H1 (cell line): ENCODE results near the gene ZNG1B. TPM values are rescaled to one million over a fixed set of nuclear protein-coding genes. Genes with fewer than 3 reads are reported as not detected.
"Not testable (repeated sequence)": the region's sequence is repeated elsewhere in the genome, so short reads cannot be mapped to it uniquely, and the experiment has no call there.

Experiments
- CTCF ChIA-PET: fragments of 300-600 bp; sonication (Branson Sonifier 250); formaldehyde crosslinking; loops from one replicate; lab custom pipeline; 2021; ENCODE audit not compliant: partially characterized antibody; lab: Charles Lee
- POLR2A ChIA-PET: fragments of 300-600 bp; sonication (Branson Sonifier 250); formaldehyde crosslinking; loops from one replicate; lab custom pipeline; 2021; ENCODE audit warnings: inconsistent platforms; ENCODE audit not compliant: partially characterized antibody; lab: Charles Lee
- DNase-seq, 2 experiments: peaks; one replicate each; pipeline versions ENCODE4 v3.0.0 to v3.0.0-alpha.2; 2010 to 2022; ENCODE audit warnings: low spot score in 2 of 2, low read depth in 1 of 2, mixed read lengths in 1 of 2
- FAIRE-seq: peaks from 2 replicates; lab custom pipeline; 2011; peaks lifted over from hg19 to GRCh38; lab: Jason Lieb, UNC
- H2AFZ ChIP-seq: 2 replicates; pipeline ENCODE4 v1.8.1; 2012; ENCODE audit warnings: low read length, inconsistent platforms
- H2AK5ac ChIP-seq: 2 replicates; pipeline ENCODE4 v1.6.1; 2013; ENCODE audit warnings: low read depth, low read length
- H2BK120ac ChIP-seq: replicated peaks from 2 replicates; pipeline ENCODE3; 2013; ENCODE audit warnings: low read depth, low read length, inconsistent platforms
- H2BK12ac ChIP-seq: 2 replicates; pipeline ENCODE4 v1.6.1; 2013; ENCODE audit warnings: low read depth, low read length
- H2BK15ac ChIP-seq: 2 replicates; pipeline ENCODE4 v1.6.1; 2013; ENCODE audit warnings: low read length
- H2BK20ac ChIP-seq: 2 replicates; pipeline ENCODE4 v1.6.1; 2013; ENCODE audit warnings: low read length
- H2BK5ac ChIP-seq: 2 replicates; pipeline ENCODE4 v1.6.1; 2013; ENCODE audit warnings: low read depth, low read length
- H3K14ac ChIP-seq: 2 replicates; pipeline ENCODE4 v1.6.1; 2013; ENCODE audit warnings: inconsistent platforms; ENCODE audit not compliant: insufficient read length
- H3K18ac ChIP-seq: 2 replicates; pipeline ENCODE4 v1.6.1; 2013; ENCODE audit warnings: low read length; ENCODE audit errors: extremely low read depth
- H3K23ac ChIP-seq: 2 replicates; pipeline ENCODE4 v1.6.1; 2013; ENCODE audit warnings: inconsistent platforms; ENCODE audit not compliant: insufficient read length
- H3K23me2 ChIP-seq: 2 replicates; pipeline ENCODE4 v1.6.1; 2013; ENCODE audit warnings: low read depth, low read length
- H3K27ac ChIP-seq: 2 replicates; pipeline ENCODE4 v1.6.1; 2011; ENCODE audit warnings: low read depth, low read length, inconsistent platforms
- H3K27me3 ChIP-seq, 4 experiments: replicated peaks in 1 of 4; 1 replicate in 1 of 4; 2 replicates in 3 of 4; pipeline versions ENCODE4 v1.6.1 to v1.8.1; 2011 to 2013; ENCODE audit warnings: low read length in 3 of 4, mild to moderate bottlenecking in 3 of 4, inconsistent platforms in 2 of 4, mixed read lengths in 2 of 4, moderate library complexity in 1 of 4; ENCODE audit not compliant: control insufficient read depth in 3 of 4, insufficient read depth in 3 of 4; ENCODE audit errors: extremely low read depth in 1 of 4
- H3K36me3 ChIP-seq, 4 experiments: 2 replicates each; pipeline versions ENCODE4 v1.6.1 to v1.8.1; 2011 to 2013; ENCODE audit warnings: mild to moderate bottlenecking in 4 of 4, low read length in 3 of 4, moderate library complexity in 2 of 4, control low read depth in 1 of 4, inconsistent platforms in 1 of 4; ENCODE audit not compliant: insufficient read depth in 4 of 4, control insufficient read depth in 2 of 4
- H3K4ac ChIP-seq: replicated peaks from 2 replicates; pipeline ENCODE3; 2013; ENCODE audit warnings: low read length, low read depth, mixed read lengths, inconsistent platforms; ENCODE audit not compliant: insufficient read length
- H3K4me1 ChIP-seq, 4 experiments: replicated peaks in 1 of 4; 1 replicate in 1 of 4; 2 replicates in 3 of 4; pipeline versions ENCODE4 v1.6.1 to v1.8.1; 2011 to 2013; ENCODE audit warnings: low read length in 3 of 4, inconsistent platforms in 2 of 4, mixed read lengths in 1 of 4; ENCODE audit not compliant: insufficient read depth in 4 of 4, control insufficient read depth in 3 of 4
- H3K4me2 ChIP-seq, 2 experiments: 2 replicates each; pipeline versions ENCODE4 v1.6.1 to v1.8.1; 2011 to 2013; ENCODE audit warnings: low read depth in 2 of 2, low read length in 2 of 2, control low read depth in 1 of 2, inconsistent platforms in 1 of 2, mild to moderate bottlenecking in 1 of 2; ENCODE audit not compliant: insufficient read depth in 1 of 2
- H3K4me3 ChIP-seq, 4 experiments: fragments of 200-600, 300-600 bp in 1 of 4; sonication (generic), shearing (Covaris generic), sonication (Bioruptor Twin) in 1 of 4; 2 replicates each; pipeline versions ENCODE4 v1.5.1 to v1.8.1; 2011 to 2016; ENCODE audit warnings: low read length in 4 of 4, low read depth in 3 of 4, control low read depth in 2 of 4, inconsistent platforms in 2 of 4, mild to moderate bottlenecking in 2 of 4, mixed read lengths in 1 of 4, moderate library complexity in 1 of 4; ENCODE audit not compliant: insufficient read depth in 2 of 4; ENCODE audit errors: extremely low read depth in 1 of 4
- H3K56ac ChIP-seq: replicated peaks from 2 replicates; pipeline ENCODE3; 2013; ENCODE audit warnings: low read depth, mild to moderate bottlenecking, mixed read lengths, low read length, inconsistent platforms; ENCODE audit not compliant: insufficient read length
- H3K79me1 ChIP-seq: 2 replicates; pipeline ENCODE4 v1.6.1; 2013; ENCODE audit warnings: low read depth, low read length, control low read depth
- H3K79me2 ChIP-seq, 2 experiments: 2 replicates each; pipeline versions ENCODE4 v1.6.1 to v1.8.1; 2012 to 2013; ENCODE audit warnings: low read length in 2 of 2, mild to moderate bottlenecking in 2 of 2, inconsistent platforms in 1 of 2; ENCODE audit not compliant: insufficient read depth in 2 of 2, control insufficient read depth in 1 of 2
- H3K9ac ChIP-seq, 4 experiments: replicated peaks in 1 of 4; 1 replicate in 1 of 4; 2 replicates in 3 of 4; pipeline versions ENCODE4 v1.6.1 to v1.8.1; 2011 to 2013; ENCODE audit warnings: low read depth in 3 of 4, low read length in 3 of 4, control low read depth in 2 of 4, mild to moderate bottlenecking in 2 of 4, moderate library complexity in 2 of 4, inconsistent platforms in 1 of 4; ENCODE audit errors: extremely low read depth in 1 of 4
- H3K9me3 ChIP-seq, 2 experiments: 2 replicates each; pipeline versions ENCODE4 v1.6.1 to v1.8.1; 2012 to 2013; ENCODE audit warnings: mild to moderate bottlenecking in 2 of 2, moderate library complexity in 2 of 2, control low read depth in 1 of 2, inconsistent platforms in 1 of 2, low read depth in 1 of 2, low read length in 1 of 2, mixed read lengths in 1 of 2; ENCODE audit not compliant: insufficient read depth in 2 of 2
- H4K20me1 ChIP-seq, 2 experiments: replicated peaks in 1 of 2; 2 replicates each; pipeline versions ENCODE3 to v1.8.1; 2011 to 2013; ENCODE audit warnings: inconsistent platforms in 2 of 2, low read length in 2 of 2, mild to moderate bottlenecking in 1 of 2; ENCODE audit not compliant: insufficient read depth in 2 of 2, control insufficient read depth in 1 of 2
- H4K5ac ChIP-seq: 2 replicates; pipeline ENCODE4 v1.6.1; 2013; ENCODE audit warnings: low read length, low read depth, mixed read lengths, inconsistent platforms; ENCODE audit not compliant: insufficient read length
- H4K8ac ChIP-seq: 2 replicates; pipeline ENCODE4 v1.8.0; 2013; ENCODE audit warnings: mild to moderate bottlenecking, moderate library complexity, low read length, inconsistent platforms; ENCODE audit not compliant: insufficient read depth; ENCODE audit errors: extremely low read depth
- H4K91ac ChIP-seq: replicated peaks from 2 replicates; pipeline ENCODE3; 2013; ENCODE audit warnings: low read length, mixed read lengths, inconsistent platforms; ENCODE audit not compliant: insufficient read length
- WGBS, 2 experiments: shearing (Covaris generic) in 1 of 2; methylation state at CpG; one replicate each; pipeline versions ENCODE4 v1.1.6 to v1.1.7; 2013 to 2015; ENCODE audit warnings: low lambda C conversion rate in 2 of 2, mixed read lengths in 2 of 2, inconsistent platforms in 1 of 2, low coverage in 1 of 2, missing lambda C conversion rate in 1 of 2; ENCODE audit not compliant: insufficient replicate concordance in 2 of 2, insufficient coverage in 1 of 2, insufficient read length in 1 of 2; ENCODE audit errors: extremely low coverage in 1 of 2, missing lambda C conversion rate in 1 of 2; 5-methylcytosine and 5-hydroxymethylcytosine counted together
- polyA plus RNA-seq, 7 experiments: library from polyadenylated mRNA; depleted of rRNA in 3 of 7; stranded (reverse) in 5 of 7; unstranded in 2 of 7; fragments of >200 nt in 5 of 7; fragments of 200-250 nt in 2 of 7; gene quantifications; 1 replicate in 5 of 7; 2 replicates in 1 of 7; 4 replicates in 1 of 7; pipeline versions ENCODE4 v1.2.1 to v1.2.3, GENCODE V29; 2011 to 2013; ENCODE audit warnings: missing spikeins in 2 of 7, mixed read lengths in 2 of 7
- total RNA-seq: library from RNA; stranded (reverse); fragmentation: NEBNext Ultra II Directional; extraction: Animal tissue kit (Norgen Biotek cat#: 25700); gene quantifications from 2 replicates; pipeline ENCODE4 v1.2.1, GENCODE V29; 2021

Gene ZNG1B
- total and polyA plus RNA-seq, 2 of the 8 experiments (the other 6 are each of a cell fraction or from before 2014, with no cell fraction given): 12.8 to 32.7 TPM

DNA sequence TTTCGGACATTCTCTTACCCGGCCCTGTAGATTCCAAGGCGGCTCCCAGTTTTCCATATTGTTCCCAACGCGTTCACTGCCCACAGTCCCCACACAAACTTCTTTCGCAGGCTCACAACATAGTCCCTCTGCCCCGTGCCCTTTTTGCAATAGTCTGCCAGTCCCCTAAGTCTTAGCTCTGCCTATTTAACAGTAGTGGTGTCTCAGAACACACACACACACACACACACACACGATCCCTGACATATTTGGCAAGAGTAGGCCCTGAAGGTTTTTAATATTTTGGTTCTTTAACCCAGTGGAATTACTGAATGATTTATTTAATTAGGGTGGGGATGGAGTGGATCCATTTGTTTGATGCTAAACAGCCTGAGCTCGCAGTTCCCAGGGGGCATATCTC, 105.0 kb downstream of the ZNG1B start:
- H3K14ac ChIP-seq, H2BK20ac ChIP-seq, H3K18ac ChIP-seq, H3K9me3 ChIP-seq, H3K36me3 ChIP-seq, CTCF ChIA-PET, H3K23ac ChIP-seq, H3K27ac ChIP-seq, H3K79me2 ChIP-seq, DNase-seq, H3K9ac ChIP-seq, H2BK12ac ChIP-seq, H4K8ac ChIP-seq, H3K4ac ChIP-seq, H3K23me2 ChIP-seq, H4K20me1 ChIP-seq, H2AK5ac ChIP-seq, H2AFZ ChIP-seq, H3K4me1 ChIP-seq, H4K5ac ChIP-seq, POLR2A ChIA-PET, FAIRE-seq, H2BK120ac ChIP-seq, H4K91ac ChIP-seq, H2BK15ac ChIP-seq, H2BK5ac ChIP-seq, H3K79me1 ChIP-seq, H3K56ac ChIP-seq: not testable (repeated sequence)
- Histone ChIP-seq H3K4me2 (peak overlapping the region in 1 of 2 experiments; percentile 58; a peak in 2 of 4 replicates), H3K27me3 (peaks cover 8 to 30% (median 22%) of the 10 kb centered on the region in 4 experiments; a peak in 6 of 7 replicates), H3K4me3 (0 out of 8 replicates have a peak overlapping the region, but pooled peaks of 1 of the 4 experiments have one; percentile 59)
- WGBS, 2 experiments: 41% methylated on average over 2 of the region's 9 CpGs; no CpG with 5 or more reads in 1 of the 2 experiments

Other genes starting within 250 kb of the ZNG1B start
- gene PAX8, start 158.8 kb upstream of the ZNG1B start, total RNA-seq: not detected in 2 replicates
- 0.02 and 0.08 TPM in 2 replicates for gene PAX8, start 158.8 kb upstream of the ZNG1B start, polyA plus RNA-seq (2011; rRNA removed)
- gene FOXD4L1, start 61.0 kb downstream of the ZNG1B start, total RNA-seq: not detected in 2 replicates
- gene FOXD4L1, start 61.0 kb downstream of the ZNG1B start, polyA plus RNA-seq (2011; rRNA removed): not detected in 2 replicates
- 6.9 and 8.1 TPM in 2 replicates for gene RABL2A, start 189.6 kb downstream of the ZNG1B start, total RNA-seq
- gene RABL2A, start 189.6 kb downstream of the ZNG1B start, polyA plus RNA-seq (2011; rRNA removed): 9.8 and 10.9 TPM in 2 replicates